HG03520 (cell line): Measurements from ENCODE around the gene ZNF248.
A peak's percentile ranks its signal among the peaks of the same experiment; 100 is the strongest.
"Not testable (repeated sequence)": the region's sequence is repeated elsewhere in the genome, so short reads cannot be mapped to it uniquely, and the experiment has no call there.

Experiments
- ATAC-seq: cut with Tn5 transposase; IDR thresholded peaks from one replicate; pipeline ENCODE4 v1.9.1; 2021; ENCODE audit warnings: mild to moderate bottlenecking, moderate library complexity; ENCODE audit not compliant: unreplicated experiment

ZNF248 gene

GRCh38 chr10:37857287-37858211 is at the start of gene ZNF248:
ZNF248 (minus strand) TSS chr10:37857610; CDS start chr10:37856310, 1,300 bp downstream.
- peak; percentile 92 for ATAC-seq

GRCh38 chr10:37906382-37906781 is 49.0 kb upstream of the ZNF248 start:
- no peak for ATAC-seq

- ATAC-seq = no peak
Observed at GRCh38 chr10:37896436-37896835, 39.0 kb upstream of the ZNF248 start.

GRCh38 chr10:37895674-37896073 is 38.3 kb upstream of the ZNF248 start:
- ATAC-seq = no peak

- ATAC-seq = no peak
Observed at GRCh38 chr10:37885850-37886249, 28.4 kb upstream of the ZNF248 start.

- no peak for ATAC-seq
Observed at GRCh38 chr10:37872955-37873354, 15.5 kb upstream of the ZNF248 start.

GRCh38 chr10:37872283-37872682 is 14.9 kb upstream of the ZNF248 start:
- ATAC-seq = no peak

- ATAC-seq = no peak
Observed at GRCh38 chr10:37871568-37872251, 14.3 kb upstream of the ZNF248 start.

- ATAC-seq = no peak
Observed at GRCh38 chr10:37871143-37871542, 13.7 kb upstream of the ZNF248 start.

- no peak for ATAC-seq
Observed at GRCh38 chr10:37868796-37869195, 11.4 kb upstream of the ZNF248 start.

GRCh38 chr10:37865957-37866803 is 8.8 kb upstream of the ZNF248 start:
- peak; percentile 54 for ATAC-seq

GRCh38 chr10:37865264-37865663 is 7.9 kb upstream of the ZNF248 start:
- ATAC-seq = no peak

- ATAC-seq = no peak
Observed at GRCh38 chr10:37860494-37861190, 3.2 kb upstream of the ZNF248 start.

- not testable (repeated sequence) for ATAC-seq
Observed at GRCh38 chr10:37859270-37859669, 1.9 kb upstream of the ZNF248 start.

- peak; percentile 14 for ATAC-seq
Observed at GRCh38 chr10:37856881-37857286, 526 bp downstream of the ZNF248 start.

- ATAC-seq = no peak
Observed at GRCh38 chr10:37855636-37856035, 1.8 kb downstream of the ZNF248 start.

GRCh38 chr10:37854626-37855025 is 2.8 kb downstream of the ZNF248 start:
- no peak for ATAC-seq

- no peak for ATAC-seq
Observed at GRCh38 chr10:37844644-37845043, 12.8 kb downstream of the ZNF248 start.

- no peak for ATAC-seq
Observed at GRCh38 chr10:37839243-37839642, 18.2 kb downstream of the ZNF248 start.

GRCh38 chr10:37831495-37832333 is 25.7 kb downstream of the ZNF248 start:
- ATAC-seq = no peak
